ENCODE measurements around the gene NPAS3. TPM values are rescaled to one million over a fixed set of nuclear protein-coding genes. Genes with fewer than 3 reads are reported as not detected.

NPAS3 gene
- total RNA-seq, 2 experiments from 2014 or later, result not detected

- CTCF ChIA-PET, result no interaction called here
- H3K9me3 Mint-ChIP-seq, result no peaks in the 10 kb centered on the region
- ATAC-seq (no peak), DNase-seq (no peak)
- no peaks in the 10 kb centered on the region for H3K36me3 Mint-ChIP-seq (ENCODE audit: low read depth)
- no peak overlapping the region for H3K4me3 Mint-ChIP-seq
- POLR2A ChIA-PET, result no interaction called here
- H3K27me3 Mint-ChIP-seq, result peaks cover 14% of the 10 kb centered on the region
- H3K27ac Mint-ChIP-seq, result no peak overlapping the region
- no peak for TF ChIP-seq CTCF (IDR thresholded peaks at IDR 0.05)
- intact Hi-C loops (cut with micrococcal nuclease), result no loop called here
- no peaks in the 10 kb centered on the region for H3K4me1 Mint-ChIP-seq (ENCODE audit: low read depth)
Observed at GRCh38 chr14:33483541-33483940, 544.9 kb downstream of the NPAS3 start.

- TF ChIP-seq CTCF (IDR thresholded peaks at IDR 0.05), result no peak
Observed at GRCh38 chr14:33484264-33484663, 545.6 kb downstream of the NPAS3 start.

GRCh38 chr14:33486332-33486890, 547.7 kb downstream of the NPAS3 start:
- ATAC-seq (no peak), DNase-seq (no peak)
- H3K9me3 Mint-ChIP-seq, result no peaks in the 10 kb centered on the region
- H3K4me3 Mint-ChIP-seq, result no peak overlapping the region
- no peak for TF ChIP-seq CTCF (IDR thresholded peaks at IDR 0.05)
- H3K4me1 Mint-ChIP-seq (ENCODE audit: low read depth), result no peaks in the 10 kb centered on the region
- CTCF ChIA-PET, result interaction anchor here (2.6 kb wide), 1 partner anchor 11 kb away, joined by 8 read pairs; no protein-coding TSS in a partner anchor
- intact Hi-C loops (cut with micrococcal nuclease), result no loop called here
- no peaks in the 10 kb centered on the region for H3K36me3 Mint-ChIP-seq (ENCODE audit: low read depth)
- peaks cover 14% of the 10 kb centered on the region for H3K27me3 Mint-ChIP-seq
- POLR2A ChIA-PET, result no interaction called here
- no peak overlapping the region for H3K27ac Mint-ChIP-seq

More at GRCh38 chr14:33484264-33484663, 545.6 kb downstream of the NPAS3 start:
- Mint-ChIP-seq H3K27ac (no peak overlapping the region), H3K4me3 (no peak overlapping the region), H3K36me3 (ENCODE audit: low read depth) (no peaks in the 10 kb centered on the region), H3K27me3 (peaks cover 14% of the 10 kb centered on the region), H3K4me1 (ENCODE audit: low read depth) (no peaks in the 10 kb centered on the region), H3K9me3 (no peaks in the 10 kb centered on the region)
- ChIA-PET POLR2A (no interaction called here), CTCF (no interaction called here)
- ATAC-seq (no peak), DNase-seq (no peak)
- intact Hi-C loops (cut with micrococcal nuclease), result no loop called here

- TF ChIP-seq CTCF (IDR thresholded peaks at IDR 0.05), result no peak
- H3K36me3 Mint-ChIP-seq (ENCODE audit: low read depth), result no peaks in the 10 kb centered on the region
- CTCF ChIA-PET, result interaction anchor here (2.6 kb wide), 1 partner anchor 13 kb away, joined by 8 read pairs; no protein-coding TSS in a partner anchor
- DNase-seq (no peak), ATAC-seq (no peak)
- peaks cover 5% of the 10 kb centered on the region for H3K27me3 Mint-ChIP-seq
- intact Hi-C loops (cut with micrococcal nuclease), result no loop called here
- H3K4me1 Mint-ChIP-seq (ENCODE audit: low read depth), result no peaks in the 10 kb centered on the region
- H3K9me3 Mint-ChIP-seq, result no peaks in the 10 kb centered on the region
- H3K4me3 Mint-ChIP-seq, result no peak overlapping the region
- POLR2A ChIA-PET, result no interaction called here
- H3K27ac Mint-ChIP-seq, result no peak overlapping the region
Observed at GRCh38 chr14:33488582-33488981, 549.9 kb downstream of the NPAS3 start.

- CTCF ChIA-PET, result no interaction called here
- intact Hi-C loops (cut with micrococcal nuclease), result no loop called here
- DNase-seq (no peak), ATAC-seq (no peak)
- no peak for TF ChIP-seq CTCF (IDR thresholded peaks at IDR 0.05)
- Mint-ChIP-seq H3K4me1 (ENCODE audit: low read depth) (no peaks in the 10 kb centered on the region), H3K27me3 (no peaks in the 10 kb centered on the region), H3K27ac (no peak overlapping the region), H3K4me3 (no peak overlapping the region), H3K36me3 (ENCODE audit: low read depth) (no peaks in the 10 kb centered on the region), H3K9me3 (peaks cover 1% of the 10 kb centered on the region)
- POLR2A ChIA-PET, result no interaction called here
Observed at GRCh38 chr14:33490555-33490954, 551.9 kb downstream of the NPAS3 start.

Data from activated CD8-positive, alpha-beta T cell treated with anti-CD3 and anti-CD28 coated beads for 36 hours (primary cell).